ENCODE measurements around the gene ATCAY. TPM values are rescaled to one million over a fixed set of nuclear protein-coding genes. Genes with fewer than 3 reads are reported as not detected.
A peak's percentile ranks its signal among the peaks of the same experiment; 100 is the strongest.

Gene ATCAY
- total and polyA plus RNA-seq, 2 of the 13 experiments (the other 11 are each of a cell fraction or from before 2014, with no cell fraction given): not detected

GRCh38 chr19:3968556-3969434 lies 88.3 kb downstream of the ATCAY start (continued):
- TF ChIP-seq NCOA1 (CRISPR knock-in tag; IDR thresholded peaks at IDR 0.05) (no peak), HOXA3 (CRISPR knock-in tag; IDR thresholded peaks at IDR 0.05) (no peak), GATA4 (IDR thresholded peaks at IDR 0.05; ENCODE audit: borderline replicate concordance, low read depth) (no peak), ETV5 (CRISPR knock-in tag; IDR thresholded peaks at IDR 0.05; ENCODE audit: borderline replicate concordance) (peak; percentile 57; the same call in 1 of the 2 replicates), SMAD3 (CRISPR knock-in tag; IDR thresholded peaks at IDR 0.05) (0 out of 2 replicates have a peak, but pooled peaks have one; percentile 49), ZNF788 (CRISPR knock-in tag; IDR thresholded peaks at IDR 0.05; ENCODE audit: borderline replicate concordance) (no peak), TIGD3 (CRISPR knock-in tag; IDR thresholded peaks at IDR 0.05; ENCODE audit: borderline replicate concordance) (no peak), PAX8 (CRISPR knock-in tag; IDR thresholded peaks at IDR 0.05; ENCODE audit: borderline replicate concordance) (no peak), NFE2L1 (CRISPR knock-in tag; IDR thresholded peaks at IDR 0.05; ENCODE audit: borderline replicate concordance) (no peak), ZNF879 (CRISPR knock-in tag; IDR thresholded peaks at IDR 0.05) (no peak), DZIP1 (CRISPR knock-in tag; IDR thresholded peaks at IDR 0.05) (no peak), ZNF256 (CRISPR knock-in tag; conservative IDR thresholded peaks at IDR 0.05) (no peak), SUZ12 (IDR thresholded peaks at IDR 0.05; ENCODE audit: low read depth, low read length) (no peak), EED (CRISPR knock-in tag; IDR thresholded peaks at IDR 0.05) (no peak), ZNF761 (CRISPR knock-in tag; conservative IDR thresholded peaks at IDR 0.05) (no peak), SRSF1 (optimal IDR thresholded peaks at IDR 0.05; ENCODE audit: low read depth, low read length) (no peak), POLR2A (IDR thresholded peaks at IDR 0.05; ENCODE audit: insufficient read depth in 1 of 2, low read depth in 2 of 2, low read length in 2 of 2) (peak in 1 of 2 experiments; percentile 53; a peak in 2 of 4 replicates), ZIK1 (CRISPR knock-in tag; IDR thresholded peaks at IDR 0.05; ENCODE audit: borderline replicate concordance, low read depth) (no peak), SP4 (CRISPR knock-in tag; IDR thresholded peaks at IDR 0.05) (0 out of 2 replicates have a peak, but pooled peaks have one; percentile 52), KAT8 (CRISPR knock-in tag; IDR thresholded peaks at IDR 0.05) (0 out of 2 replicates have a peak, but pooled peaks have one; percentile 31), FOXK1 (CRISPR knock-in tag; IDR thresholded peaks at IDR 0.05; ENCODE audit: borderline replicate concordance, low read depth) (peak; percentile 94), LCORL (IDR thresholded peaks at IDR 0.05) (no peak), LCORL (CRISPR knock-in tag; IDR thresholded peaks at IDR 0.05) (peak; percentile 76; the same call in 1 of the 2 replicates), MEIS1 (CRISPR knock-in tag; IDR thresholded peaks at IDR 0.05; ENCODE audit: borderline replicate concordance) (no peak)
- TF ChIP-seq, protein P1, sequence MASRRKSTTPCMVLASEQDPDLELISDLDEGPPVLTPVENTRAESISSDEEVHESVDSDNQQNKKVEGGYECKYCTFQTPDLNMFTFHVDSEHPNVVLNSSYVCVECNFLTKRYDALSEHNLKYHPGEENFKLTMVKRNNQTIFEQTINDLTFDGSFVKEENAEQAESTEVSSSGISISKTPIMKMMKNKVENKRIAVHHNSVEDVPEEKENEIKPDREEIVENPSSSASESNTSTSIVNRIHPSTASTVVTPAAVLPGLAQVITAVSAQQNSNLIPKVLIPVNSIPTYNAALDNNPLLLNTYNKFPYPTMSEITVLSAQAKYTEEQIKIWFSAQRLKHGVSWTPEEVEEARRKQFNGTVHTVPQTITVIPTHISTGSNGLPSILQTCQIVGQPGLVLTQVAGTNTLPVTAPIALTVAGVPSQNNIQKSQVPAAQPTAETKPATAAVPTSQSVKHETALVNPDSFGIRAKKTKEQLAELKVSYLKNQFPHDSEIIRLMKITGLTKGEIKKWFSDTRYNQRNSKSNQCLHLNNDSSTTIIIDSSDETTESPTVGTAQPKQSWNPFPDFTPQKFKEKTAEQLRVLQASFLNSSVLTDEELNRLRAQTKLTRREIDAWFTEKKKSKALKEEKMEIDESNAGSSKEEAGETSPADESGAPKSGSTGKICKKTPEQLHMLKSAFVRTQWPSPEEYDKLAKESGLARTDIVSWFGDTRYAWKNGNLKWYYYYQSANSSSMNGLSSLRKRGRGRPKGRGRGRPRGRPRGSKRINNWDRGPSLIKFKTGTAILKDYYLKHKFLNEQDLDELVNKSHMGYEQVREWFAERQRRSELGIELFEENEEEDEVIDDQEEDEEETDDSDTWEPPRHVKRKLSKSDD (CRISPR knock-in tag; IDR thresholded peaks at IDR 0.05; ENCODE audit: low read depth): no peak
